Right atrium auricular region (tissue), 2 donors: ENCODE results near the gene CCDC136. TPM values are rescaled to one million over a fixed set of nuclear protein-coding genes. Genes with fewer than 3 reads are reported as not detected.

ENCODE experiments used
- DNase-seq: peaks from one replicate; pipeline ENCODE4 v3.0.0-alpha.2; 2019; ENCODE audit warnings: low spot score
- H3K27ac ChIP-seq, 2 donors: fragments of 200-600 bp; sonication (generic); 1 replicate in 1 of 2; 2 replicates in 1 of 2; pipeline ENCODE4 v1.5.1; 2016 to 2019
- H3K27me3 ChIP-seq, 2 donors: fragments of 200-600 bp; sonication (generic); one replicate each; pipeline versions ENCODE4 v1.5.1 to v1.6.0; 2017 to 2019
- H3K36me3 ChIP-seq: fragments of 200-600 bp; sonication (generic); one replicate; pipeline ENCODE4 v1.5.1; 2016
- H3K4me1 ChIP-seq, 2 donors: fragments of 200-600 bp; sonication (generic); one replicate each; pipeline versions ENCODE4 v1.5.1 to v1.6.0; 2017 to 2019
- H3K4me3 ChIP-seq, 2 donors: fragments of 200-600 bp; sonication (generic); 1 replicate in 1 of 2; 2 replicates in 1 of 2; pipeline ENCODE4 v1.5.1; 2017 to 2019; ENCODE audit warnings: mild to moderate bottlenecking in 1 of 2, moderate library complexity in 1 of 2
- H3K9me3 ChIP-seq, 2 donors: fragments of 200-600 bp; sonication (generic); one replicate each; pipeline ENCODE4 v1.5.1; 2019
- total RNA-seq, 2 donors: library from RNA; depleted of rRNA; stranded (reverse); fragments of >200 nt; gene quantifications; one replicate each; pipeline ENCODE4 v1.1.0, GENCODE V29; 2016
- TF ChIP-seq, protein P1 (sequence below), 2 donors: fragments of 200-600 bp; sonication (generic); IDR thresholded peaks; one replicate each; pipeline ENCODE4 v1.5.1; 2019; ENCODE audit warnings: antibody characterized with exemption in 2 of 2

Gene CCDC136
- total RNA-seq, 2 donors from 2014 or later, result 2.6 to 8.5 TPM

DNA sequence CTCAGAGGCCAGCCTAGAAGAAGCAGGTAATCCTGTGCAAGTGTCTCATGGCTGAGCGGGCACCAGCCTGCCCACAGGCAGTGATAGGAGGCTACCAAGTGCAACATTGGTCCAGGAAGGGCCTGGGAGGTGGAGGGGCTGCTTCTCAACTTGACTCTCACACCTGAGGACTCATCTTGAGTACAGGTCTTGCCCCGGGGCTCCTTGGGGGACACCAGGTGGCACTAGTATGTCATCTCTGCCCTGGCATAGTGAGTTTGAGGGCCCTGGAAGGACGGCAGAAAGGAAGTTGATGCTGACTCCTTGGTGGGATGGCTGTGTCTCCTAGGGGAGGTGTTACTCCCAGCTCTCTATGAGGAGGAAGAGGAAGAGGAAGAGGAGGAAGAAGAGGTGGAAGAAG, 2.3 kb downstream of the CCDC136 start:
- Histone ChIP-seq H3K4me1 (peaks cover 0 to 23% of the 10 kb centered on the region in 2 donors), H3K4me3 (no peak overlapping the region), H3K27ac (no peak overlapping the region), H3K27me3 (no peaks in the 10 kb centered on the region), H3K9me3 (no peaks in the 10 kb centered on the region), H3K36me3 (no peaks in the 10 kb centered on the region)
- TF ChIP-seq, protein P1, sequence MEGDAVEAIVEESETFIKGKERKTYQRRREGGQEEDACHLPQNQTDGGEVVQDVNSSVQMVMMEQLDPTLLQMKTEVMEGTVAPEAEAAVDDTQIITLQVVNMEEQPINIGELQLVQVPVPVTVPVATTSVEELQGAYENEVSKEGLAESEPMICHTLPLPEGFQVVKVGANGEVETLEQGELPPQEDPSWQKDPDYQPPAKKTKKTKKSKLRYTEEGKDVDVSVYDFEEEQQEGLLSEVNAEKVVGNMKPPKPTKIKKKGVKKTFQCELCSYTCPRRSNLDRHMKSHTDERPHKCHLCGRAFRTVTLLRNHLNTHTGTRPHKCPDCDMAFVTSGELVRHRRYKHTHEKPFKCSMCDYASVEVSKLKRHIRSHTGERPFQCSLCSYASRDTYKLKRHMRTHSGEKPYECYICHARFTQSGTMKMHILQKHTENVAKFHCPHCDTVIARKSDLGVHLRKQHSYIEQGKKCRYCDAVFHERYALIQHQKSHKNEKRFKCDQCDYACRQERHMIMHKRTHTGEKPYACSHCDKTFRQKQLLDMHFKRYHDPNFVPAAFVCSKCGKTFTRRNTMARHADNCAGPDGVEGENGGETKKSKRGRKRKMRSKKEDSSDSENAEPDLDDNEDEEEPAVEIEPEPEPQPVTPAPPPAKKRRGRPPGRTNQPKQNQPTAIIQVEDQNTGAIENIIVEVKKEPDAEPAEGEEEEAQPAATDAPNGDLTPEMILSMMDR (IDR thresholded peaks at IDR 0.05), result no peak
- DNase-seq, result no peak

DNA sequence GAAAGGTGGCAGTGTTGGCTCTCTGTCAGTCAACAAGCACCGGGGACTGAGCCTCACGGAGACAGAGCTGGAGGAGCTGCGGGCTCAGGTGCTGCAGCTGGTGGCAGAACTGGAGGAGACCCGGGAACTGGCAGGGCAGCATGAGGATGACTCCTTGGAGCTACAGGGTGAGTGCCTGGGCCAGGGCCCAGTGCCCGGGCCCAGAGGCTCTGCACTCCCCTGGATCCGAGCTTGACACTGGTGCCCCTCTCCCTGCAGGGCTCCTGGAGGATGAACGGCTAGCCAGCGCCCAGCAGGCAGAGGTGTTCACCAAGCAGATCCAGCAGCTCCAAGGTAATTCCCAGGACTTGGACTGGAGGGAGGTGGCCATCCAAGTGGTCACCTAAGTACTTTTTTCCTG, 2.7 kb downstream of the CCDC136 start:
- Histone ChIP-seq H3K9me3 (no peaks in the 10 kb centered on the region), H3K27me3 (no peaks in the 10 kb centered on the region), H3K4me3 (no peak overlapping the region), H3K4me1 (peaks cover 0 to 23% of the 10 kb centered on the region in 2 donors), H3K27ac (no peak overlapping the region), H3K36me3 (no peaks in the 10 kb centered on the region)
- TF ChIP-seq, protein P1 (IDR thresholded peaks at IDR 0.05), result no peak
- DNase-seq, result no peak

DNA sequence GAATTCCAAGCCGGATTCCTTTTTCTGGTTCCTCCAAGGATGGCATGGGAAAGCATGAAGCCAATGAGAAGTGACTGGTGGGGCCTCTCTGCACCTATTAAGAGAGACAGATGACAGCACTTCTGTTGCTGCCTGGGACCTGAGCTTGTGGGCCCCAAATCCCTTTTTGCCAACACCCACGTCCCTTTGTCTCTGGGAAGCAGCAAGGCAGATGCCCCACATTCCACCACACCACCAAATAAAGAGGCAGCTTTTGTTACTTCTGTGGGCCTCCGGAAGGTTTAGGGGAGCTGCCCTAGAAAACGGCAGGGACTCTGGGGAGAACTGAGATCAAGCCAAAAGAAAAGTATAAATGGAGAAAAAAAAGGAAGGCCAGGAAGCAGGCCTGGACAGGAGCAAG, 3.4 kb downstream of the CCDC136 start:
- no peak overlapping the region for H3K27ac ChIP-seq
- H3K36me3 ChIP-seq, result no peaks in the 10 kb centered on the region
- DNase-seq, result no peak
- H3K4me3 ChIP-seq, result no peak overlapping the region
- H3K27me3 ChIP-seq, result no peaks in the 10 kb centered on the region
- H3K4me1 ChIP-seq, result peaks cover 0 to 23% of the 10 kb centered on the region in 2 donors
- no peaks in the 10 kb centered on the region for H3K9me3 ChIP-seq
- TF ChIP-seq, protein P1 (IDR thresholded peaks at IDR 0.05), result no peak

DNA sequence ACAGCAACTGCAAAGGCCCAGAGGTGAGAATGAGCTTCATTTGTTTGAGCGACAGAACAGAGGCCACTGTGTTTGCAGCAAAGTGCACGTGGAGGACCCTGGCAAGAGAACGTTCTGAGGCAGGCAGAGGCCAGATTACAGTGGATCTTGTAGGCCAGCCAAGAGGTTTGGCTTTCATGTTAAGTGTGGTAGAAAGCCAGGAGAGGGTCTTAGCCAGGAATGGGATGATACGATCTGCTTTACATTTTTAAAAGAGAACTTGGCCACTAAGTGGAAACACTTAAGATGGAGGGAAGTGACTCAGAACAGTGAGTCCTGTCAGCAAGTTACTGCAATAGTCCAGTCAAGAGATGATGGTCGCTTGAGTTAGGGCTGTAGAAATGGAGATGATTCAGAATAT, 4.6 kb downstream of the CCDC136 start:
- Histone ChIP-seq H3K27me3 (no peaks in the 10 kb centered on the region), H3K4me3 (no peak overlapping the region), H3K4me1 (peaks cover 0 to 17% of the 10 kb centered on the region in 2 donors), H3K9me3 (no peaks in the 10 kb centered on the region), H3K27ac (no peak overlapping the region), H3K36me3 (no peaks in the 10 kb centered on the region)
- TF ChIP-seq, protein P1 (IDR thresholded peaks at IDR 0.05), result no peak
- no peak for DNase-seq

DNA sequence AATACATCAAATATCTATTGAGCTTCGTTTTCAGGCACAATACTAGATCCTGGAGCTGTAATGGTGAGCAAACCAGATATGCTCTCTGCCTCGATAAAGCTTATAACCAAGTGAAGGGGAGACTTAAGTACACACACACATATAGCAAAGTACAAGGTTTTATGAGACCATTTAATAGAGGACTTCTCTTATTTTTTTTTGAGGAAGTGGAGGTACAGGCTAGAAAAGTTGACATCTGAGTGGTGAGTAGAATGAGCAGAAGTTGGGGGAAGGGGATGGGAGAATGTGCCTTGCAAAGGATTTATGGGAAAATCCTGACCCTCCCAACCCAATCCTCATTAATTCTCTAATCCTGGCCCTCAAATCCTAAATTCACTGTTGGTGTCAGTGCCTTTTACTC, 7.7 kb downstream of the CCDC136 start:
- TF ChIP-seq, protein P1 (IDR thresholded peaks at IDR 0.05), result no peak
- Histone ChIP-seq H3K4me1 (no peaks in the 10 kb centered on the region), H3K27ac (no peak overlapping the region), H3K4me3 (no peak overlapping the region), H3K9me3 (no peaks in the 10 kb centered on the region), H3K27me3 (no peaks in the 10 kb centered on the region), H3K36me3 (no peaks in the 10 kb centered on the region)
- DNase-seq, result no peak

DNA sequence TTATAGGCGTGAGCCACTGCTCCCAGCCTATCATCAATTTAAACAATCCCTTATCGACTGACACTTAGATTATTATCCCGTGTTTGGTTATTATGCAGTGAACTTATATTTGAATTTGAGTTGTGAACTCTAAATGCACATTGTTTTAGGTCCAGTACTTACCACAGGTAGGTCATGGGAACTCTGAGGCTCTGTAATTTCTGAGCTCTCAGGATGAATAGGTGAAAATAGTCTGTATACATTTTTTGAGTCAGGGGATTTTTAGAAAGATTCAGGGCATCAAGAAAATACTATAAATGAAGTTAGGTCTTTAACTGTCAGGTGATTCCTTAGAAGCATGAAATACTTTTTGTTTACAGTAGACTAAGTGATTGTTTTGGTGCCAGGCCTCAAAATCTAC, 8.8 kb downstream of the CCDC136 start:
- TF ChIP-seq, protein P1 (IDR thresholded peaks at IDR 0.05), result no peak
- H3K27ac ChIP-seq, result no peak overlapping the region
- no peaks in the 10 kb centered on the region for H3K36me3 ChIP-seq
- H3K4me1 ChIP-seq, result no peaks in the 10 kb centered on the region
- no peak for DNase-seq
- H3K4me3 ChIP-seq, result no peak overlapping the region
- H3K27me3 ChIP-seq, result no peaks in the 10 kb centered on the region
- no peaks in the 10 kb centered on the region for H3K9me3 ChIP-seq
